Skin epidermis (tissue), 12 donors: Measurements from ENCODE around the gene C15orf39.
"Not testable (repeated sequence)": the region's sequence is repeated elsewhere in the genome, so short reads cannot be mapped to it uniquely, and the experiment has no call there.

ENCODE experiments used
- H3K27ac ChIP-seq, 21 experiments: fragments of 200-600 bp; sonication (generic) in 11 of 21; one replicate each; pipeline ENCODE4 v1.5.0; 2020; ENCODE audit warnings: mild to moderate bottlenecking in 3 of 21, inconsistent platforms in 2 of 21, moderate library complexity in 2 of 21
- H3K4me3 ChIP-seq, 7 experiments: fragments of 200-600 bp; sonication (generic) in 2 of 7; one replicate each; pipeline ENCODE4 v1.5.0; 2020; ENCODE audit warnings: inconsistent platforms in 2 of 7, mild to moderate bottlenecking in 2 of 7, moderate library complexity in 1 of 7

Gene C15orf39

GRCh38 chr15:75201616-75202250 is at the start of gene C15orf39:
C15orf39 (plus strand) TSS chr15:75201882; CDS start chr15:75206049, 4,167 bp downstream.
- peak within 1 kb of the TSS; percentile 87 to 99 (median 98) for H3K27ac ChIP-seq

GRCh38 chr15:75152382-75153079 is 49.2 kb upstream of the C15orf39 start:
- Histone ChIP-seq H3K27ac (peak overlapping the region in 6 of 21 experiments; percentile 1 to 66 (median 38)), H3K4me3 (no peak overlapping the region)

More at GRCh38 chr15:75201616-75202250, at the start of gene C15orf39:
- H3K4me3 ChIP-seq = peak within 1 kb of the TSS; percentile 69 to 92 (median 86)

DNA sequence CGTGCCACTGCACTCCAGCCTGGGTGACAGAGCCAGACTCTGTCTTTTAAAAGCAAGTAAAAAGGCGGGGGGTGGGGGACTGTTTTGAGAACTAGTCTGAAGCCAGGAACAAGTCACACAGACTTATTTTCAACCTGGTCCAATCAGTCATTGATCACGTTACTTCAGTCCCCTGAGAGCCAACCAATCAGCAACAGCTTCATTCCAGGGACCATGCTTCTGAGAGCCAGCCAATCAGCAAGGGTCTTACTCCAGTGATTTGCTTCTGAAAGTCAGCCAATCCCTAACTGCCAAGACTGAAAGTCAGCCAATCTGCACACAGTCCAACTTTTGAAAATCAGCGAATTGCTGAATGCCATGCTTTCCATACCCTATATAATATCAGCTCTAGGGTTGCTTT is 48.6 kb upstream of the C15orf39 start:
- Histone ChIP-seq H3K4me3 (no peak overlapping the region), H3K27ac (peak overlapping the region in 3 of 21 experiments; percentile 27 to 66 (median 46))

GRCh38 chr15:75153565-75154276 is 48.0 kb upstream of the C15orf39 start:
- H3K27ac ChIP-seq = peak overlapping the region in 5 of 21 experiments; percentile 5 to 66 (median 47)

GRCh38 chr15:75154461-75155062 is 47.1 kb upstream of the C15orf39 start:
- H3K27ac ChIP-seq = peak overlapping the region in 2 of 21 experiments; percentile 46 to 66
- H3K4me3 ChIP-seq = no peak overlapping the region

More at GRCh38 chr15:75153565-75154276, 48.0 kb upstream of the C15orf39 start:
- H3K4me3 ChIP-seq = no peak overlapping the region

GRCh38 chr15:75156326-75157215 is 45.1 kb upstream of the C15orf39 start:
- Histone ChIP-seq H3K27ac (no peak overlapping the region), H3K4me3 (no peak overlapping the region)

DNA sequence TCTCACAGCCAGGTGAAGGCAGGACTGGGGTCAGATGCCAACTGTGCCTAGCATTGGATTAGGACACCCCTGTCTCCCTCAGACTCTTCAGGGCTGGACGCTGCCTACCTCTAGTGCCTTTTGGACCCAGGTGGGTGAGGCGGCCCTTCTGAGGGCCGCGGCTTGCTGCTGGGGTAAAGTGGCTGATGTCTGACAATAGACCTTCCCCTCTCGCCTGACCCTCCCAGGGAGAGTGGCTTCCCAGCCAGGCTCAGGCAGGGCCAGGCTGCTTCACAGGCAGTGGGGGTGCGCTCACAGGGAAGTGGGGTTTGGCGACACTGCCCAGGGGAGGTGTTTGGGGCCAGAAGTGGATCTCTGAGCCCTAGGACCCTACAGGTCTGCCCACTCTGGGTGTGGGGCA is 43.3 kb upstream of the C15orf39 start:
- Histone ChIP-seq H3K27ac (no peak overlapping the region), H3K4me3 (no peak overlapping the region)

DNA sequence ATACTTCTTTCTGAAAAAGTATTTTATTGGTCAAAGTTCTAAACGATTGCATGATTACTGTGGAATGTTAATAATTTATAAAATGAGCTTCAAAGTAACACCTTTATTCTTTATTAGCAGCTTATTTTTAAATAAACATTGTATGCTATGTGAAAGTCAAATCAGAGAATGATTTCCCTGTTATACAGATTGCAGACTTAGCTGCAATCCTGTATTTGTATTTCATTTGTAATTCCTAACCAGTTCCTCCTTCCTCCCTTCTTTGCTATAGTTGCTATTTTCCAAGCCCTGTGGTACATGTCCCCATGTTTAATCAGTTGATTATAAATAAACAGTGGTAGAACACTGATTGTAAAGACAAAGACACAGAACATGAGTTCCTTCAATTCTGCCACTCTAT is 42.4 kb upstream of the C15orf39 start:
- Histone ChIP-seq H3K4me3 (no peak overlapping the region), H3K27ac (no peak overlapping the region)

GRCh38 chr15:75161106-75161916 is 40.4 kb upstream of the C15orf39 start:
- H3K4me3 ChIP-seq = no peak overlapping the region
- H3K27ac ChIP-seq = no peak overlapping the region

DNA sequence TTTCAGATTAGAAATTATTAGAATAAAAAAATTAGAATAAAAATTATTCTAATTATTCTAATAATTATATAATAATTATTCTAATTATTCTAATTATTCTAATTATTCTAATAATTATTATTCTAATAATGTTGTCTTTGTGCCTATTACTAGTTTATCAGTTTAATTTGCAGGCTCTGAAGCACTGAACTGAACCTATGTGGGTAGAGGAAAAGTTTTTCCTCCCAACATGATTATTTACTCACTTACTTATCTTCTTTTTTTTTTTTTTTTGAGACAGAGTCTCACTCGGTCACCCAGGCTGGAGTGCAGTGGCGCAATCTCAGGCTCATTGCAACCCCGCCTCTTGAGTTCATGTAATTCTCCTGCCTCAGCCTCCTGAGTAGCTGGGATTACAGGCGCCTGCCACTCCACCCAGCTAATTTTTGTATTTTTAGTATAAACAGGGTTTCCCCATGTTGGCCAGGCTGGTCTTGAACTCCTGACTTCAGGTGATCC is 39.7 kb upstream of the C15orf39 start:
- H3K4me3 ChIP-seq = no peak overlapping the region

GRCh38 chr15:75163150-75163564 is 38.5 kb upstream of the C15orf39 start:
- no peak overlapping the region for H3K27ac ChIP-seq

More for the DNA sequence above, 39.7 kb upstream of the C15orf39 start:
- H3K27ac ChIP-seq = no peak overlapping the region

GRCh38 chr15:75164625-75165350 is 36.9 kb upstream of the C15orf39 start:
- H3K4me3 ChIP-seq = no peak overlapping the region

More at GRCh38 chr15:75163150-75163564, 38.5 kb upstream of the C15orf39 start:
- H3K4me3 ChIP-seq = no peak overlapping the region

DNA sequence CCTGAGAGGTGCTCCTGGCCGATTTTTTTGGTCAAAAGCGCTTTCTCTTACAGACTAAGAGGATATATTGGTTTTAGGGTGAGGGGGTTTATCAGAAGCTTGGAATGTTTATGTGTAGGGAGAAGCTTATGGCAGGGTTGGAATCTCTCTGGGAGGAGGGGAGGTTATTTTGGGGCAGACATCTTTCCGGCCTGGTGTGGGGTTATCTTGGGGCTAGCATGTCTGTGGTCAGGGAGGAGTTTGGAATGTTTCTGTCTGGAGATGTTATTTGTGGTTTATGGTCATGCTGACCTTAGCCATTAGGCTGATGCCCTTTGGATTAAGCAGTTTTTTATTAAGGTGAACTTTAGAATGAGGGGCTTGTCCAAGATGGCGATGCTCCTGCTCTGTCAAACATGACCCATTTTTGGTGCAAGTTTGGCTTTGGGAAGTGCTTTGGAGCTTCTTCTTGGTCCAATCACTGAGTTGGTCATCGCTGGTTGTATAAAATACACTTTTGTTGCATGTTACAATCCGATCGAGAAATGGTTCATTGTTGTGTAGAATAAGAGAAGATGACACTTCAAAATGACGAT is 35.1 kb upstream of the C15orf39 start:
- not testable (repeated sequence) for H3K27ac ChIP-seq, H3K4me3 ChIP-seq

More at GRCh38 chr15:75164625-75165350, 36.9 kb upstream of the C15orf39 start:
- no peak overlapping the region for H3K27ac ChIP-seq

- H3K27ac ChIP-seq = peak overlapping the region in 1 of 21 experiments; percentile 6
- H3K4me3 ChIP-seq = no peak overlapping the region
Observed at GRCh38 chr15:75167588-75168350, 33.9 kb upstream of the C15orf39 start.

- H3K27ac ChIP-seq = peak overlapping the region in 1 of 21 experiments; percentile 6
- H3K4me3 ChIP-seq = no peak overlapping the region
Observed at GRCh38 chr15:75168374-75168773, 33.3 kb upstream of the C15orf39 start.

DNA sequence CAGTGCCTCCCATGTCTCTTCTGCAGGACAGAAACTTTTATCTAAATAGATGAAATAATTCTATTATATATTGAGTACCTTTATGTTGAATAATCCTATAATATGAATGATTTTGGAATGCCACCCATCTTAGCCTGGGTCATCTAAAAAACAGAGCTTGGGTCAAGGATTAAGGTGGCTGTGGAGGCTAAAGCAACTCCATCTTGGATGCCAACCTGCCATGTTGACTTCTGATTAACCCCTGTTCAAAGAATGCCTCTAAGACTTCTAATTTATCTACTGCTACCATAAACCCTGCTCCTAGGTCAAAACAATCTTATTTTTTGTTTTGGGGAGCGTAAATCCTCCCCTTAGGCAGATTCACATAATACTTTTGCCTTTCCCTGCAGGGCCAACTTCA is 31.5 kb upstream of the C15orf39 start:
- H3K4me3 ChIP-seq = no peak overlapping the region
- H3K27ac ChIP-seq = no peak overlapping the region
